Melanocyte of skin (primary cell): Measurements from ENCODE around the gene CRIM1. TPM values are rescaled to one million over a fixed set of nuclear protein-coding genes. Genes with fewer than 3 reads are reported as not detected.

ENCODE experiments used
- total RNA-seq, 2 donors: library from RNA; depleted of rRNA; stranded (reverse); fragments of >200 nt; gene quantifications; 2 replicates each; pipeline ENCODE4 v1.2.3, GENCODE V29; 2012

CRIM1 gene
- total RNA-seq, result 10 to 100 TPM in 1 of 2 donors, 1 to 10 TPM in 1; 1.7 to 12.0 TPM

GRCh38 chr2:36355151-36355889 is at the start of gene CRIM1:
CRIM1 (plus strand) TSS chr2:36355778; CDS start chr2:36356293, 515 bp downstream.

GRCh38 chr2:36597532-36598377 is 242.2 kb downstream of the CRIM1 start, which contains the start of gene FEZ2:
FEZ2 (minus strand) TSS chr2:36598168; CDS start chr2:36598142, 26 bp downstream.

Other genes starting within 250 kb of the CRIM1 start
- gene FEZ2, start 242.4 kb downstream of the CRIM1 start, total RNA-seq, result 10 to 100 TPM; 26.2 to 35.0 TPM